HepG2 (cell line): ENCODE data around the gene C9. TPM values are rescaled to one million over a fixed set of nuclear protein-coding genes. Genes with fewer than 3 reads are reported as not detected.

Experiments used
- ADNP ChIP-seq: sonication (generic); formaldehyde crosslinking; IDR thresholded peaks from 2 replicates; pipeline ENCODE4 v1.4.0; 2020; ENCODE audit warnings: missing genetic modification reagents
- ATAD3A ChIP-seq: sonication (generic); formaldehyde crosslinking; IDR thresholded peaks from 2 replicates; pipeline ENCODE4 v1.4.0; 2020; ENCODE audit warnings: missing genetic modification reagents
- CBFB ChIP-seq: sonication (generic); formaldehyde crosslinking; IDR thresholded peaks from 2 replicates; pipeline ENCODE4 v1.4.0; 2020; ENCODE audit warnings: missing genetic modification reagents
- CBX2 ChIP-seq, 2 experiments: fragments of 200-600 bp in 1 of 2; sonication (generic); formaldehyde crosslinking in 1 of 2; IDR thresholded peaks; 2 replicates each; pipeline versions ENCODE4 v1.7.0 to v1.8.1; 2018 to 2022; ENCODE audit warnings: low read depth in 2 of 2, low read length in 1 of 2, mild to moderate bottlenecking in 1 of 2, missing genetic modification reagents in 1 of 2
- CCDC6 ChIP-seq: sonication (generic); formaldehyde crosslinking; IDR thresholded peaks from 2 replicates; pipeline ENCODE4 v1.8.1; 2022; ENCODE audit warnings: mild to moderate bottlenecking, missing genetic modification reagents, moderate library complexity
- CEBPG ChIP-seq: IDR thresholded peaks from 2 replicates; pipeline ENCODE4 v1.6.1; 2016
- DMTF1 ChIP-seq: sonication (generic); formaldehyde crosslinking; IDR thresholded peaks from 2 replicates; pipeline ENCODE4 v1.4.0; 2020; ENCODE audit warnings: mild to moderate bottlenecking, missing genetic modification reagents
- FOXK2 ChIP-seq: fragments of 450-650 bp; IDR thresholded peaks from 2 replicates; pipeline ENCODE4 v1.6.1; 2016
- GABPA ChIP-seq, 2 experiments: IDR thresholded peaks; 2 replicates each; pipeline ENCODE4 v1.6.1; 2011 to 2016; ENCODE audit warnings: low read depth in 2 of 2, low read length in 1 of 2, missing biosample characterization in 1 of 2, missing genetic modification characterization in 1 of 2
- GPBP1L1 ChIP-seq: sonication (generic); formaldehyde crosslinking; IDR thresholded peaks from 2 replicates; pipeline ENCODE4 v1.5.0; 2020; ENCODE audit warnings: mild to moderate bottlenecking, missing genetic modification reagents
- JUNB ChIP-seq: sonication (generic); formaldehyde crosslinking; IDR thresholded peaks from 2 replicates; pipeline ENCODE4 v1.8.0; 2022; ENCODE audit warnings: missing genetic modification reagents, mild to moderate bottlenecking, borderline replicate concordance
- NFIC ChIP-seq: IDR thresholded peaks from 2 replicates; pipeline ENCODE4 v1.6.1; 2012; ENCODE audit warnings: mild to moderate bottlenecking, low read length, inconsistent platforms
- PITX1 ChIP-seq: sonication (generic); formaldehyde crosslinking; IDR thresholded peaks from 2 replicates; pipeline ENCODE4 v1.5.1; 2020; ENCODE audit warnings: mild to moderate bottlenecking, missing genetic modification reagents
- RFXANK ChIP-seq: IDR thresholded peaks from 2 replicates; pipeline ENCODE4 v1.6.1; 2016
- SMAD9 ChIP-seq: sonication (generic); formaldehyde crosslinking; IDR thresholded peaks from 2 replicates; pipeline ENCODE4 v1.5.1; 2020; ENCODE audit warnings: mild to moderate bottlenecking, missing genetic modification reagents
- ZGPAT ChIP-seq: IDR thresholded peaks from 2 replicates; pipeline ENCODE4 v1.6.1; 2016; ENCODE audit warnings: mild to moderate bottlenecking
- ZHX2 ChIP-seq, 2 experiments: sonication (generic) in 1 of 2; formaldehyde crosslinking in 1 of 2; IDR thresholded peaks; 2 replicates each; pipeline versions ENCODE4 v1.6.1 to v1.9.0; 2014 to 2022; ENCODE audit warnings: antibody characterized with exemption in 1 of 2, borderline replicate concordance in 1 of 2, inconsistent platforms in 1 of 2, low read depth in 1 of 2, missing genetic modification reagents in 1 of 2
- ZMYM3 ChIP-seq: sonication (generic); formaldehyde crosslinking; IDR thresholded peaks from 2 replicates; pipeline ENCODE4 v1.5.1; 2020; ENCODE audit warnings: mild to moderate bottlenecking, missing genetic modification reagents
- ZNF30 ChIP-seq: sonication (generic); formaldehyde crosslinking; IDR thresholded peaks from 2 replicates; pipeline ENCODE4 v1.5.0; 2020; ENCODE audit warnings: mild to moderate bottlenecking, missing genetic modification reagents
- ZNF556 ChIP-seq: sonication (generic); formaldehyde crosslinking; IDR thresholded peaks from 2 replicates; pipeline ENCODE4 v1.4.0; 2020; ENCODE audit warnings: mild to moderate bottlenecking, missing genetic modification reagents, borderline replicate concordance
- ZNF598 ChIP-seq: sonication (generic); formaldehyde crosslinking; IDR thresholded peaks from 2 replicates; pipeline ENCODE4 v1.5.1; 2020; ENCODE audit warnings: mild to moderate bottlenecking, missing genetic modification reagents, borderline replicate concordance
- polyA plus RNA-seq, 8 experiments: library from polyadenylated mRNA; depleted of rRNA in 3 of 8; stranded (reverse) in 7 of 8; unstranded in 1 of 8; fragments of >200 nt; fragmentation: Illumina TruSeq in 4 of 8; extraction: Trizol in 4 of 8; gene quantifications; 2 replicates each; pipeline versions ENCODE4 v1.2.1 to v1.2.3, GENCODE V29; 2011 to 2016; ENCODE audit warnings: low read depth in 4 of 8, missing spikeins in 1 of 8, mixed read lengths in 1 of 8; ENCODE audit not compliant: insufficient read depth in 1 of 8
- total RNA-seq, 5 experiments: library from RNA; depleted of rRNA; stranded (reverse); fragments of >200 nt; fragmentation: Illumina TruSeq; extraction: Trizol; gene quantifications; 2 replicates each; pipeline ENCODE4 v1.2.3, GENCODE V29; 2016; ENCODE audit warnings: low read depth in 1 of 5

C9 gene
- total and polyA plus RNA-seq, 2 of the 13 experiments (the other 11 are each of a cell fraction or from before 2014, with no cell fraction given) = not detected

GRCh38 chr5:39376293-39376714, 12.0 kb upstream of the C9 start (continued):
- TF ChIP-seq ZGPAT = no peak
- no peak for TF ChIP-seq ZNF556 (CRISPR knock-in tag)
- TF ChIP-seq FOXK2 = no peak
- no peak for TF ChIP-seq GABPA (IDR thresholded peaks at IDR 0.05; ENCODE audit: low read depth, low read length)
- no peak for TF ChIP-seq GABPA (CRISPR knock-in tag; IDR thresholded peaks at IDR 0.05; ENCODE audit: low read depth)
- no peak for TF ChIP-seq CCDC6 (CRISPR knock-in tag)
- TF ChIP-seq SMAD9 (CRISPR knock-in tag) = no peak
- no peak for TF ChIP-seq ATAD3A (CRISPR knock-in tag)
- no peak for TF ChIP-seq CEBPG (CRISPR knock-in tag)
- TF ChIP-seq ZHX2 (IDR thresholded peaks at IDR 0.05; ENCODE audit: low read depth) = no peak
- no peak for TF ChIP-seq ZHX2 (CRISPR knock-in tag; IDR thresholded peaks at IDR 0.05; ENCODE audit: borderline replicate concordance)
- TF ChIP-seq JUNB = no peak
- TF ChIP-seq CBFB (CRISPR knock-in tag) = no peak
- TF ChIP-seq GPBP1L1 (CRISPR knock-in tag) = no peak
- no peak for TF ChIP-seq CBX2 (IDR thresholded peaks at IDR 0.05; ENCODE audit: low read depth, low read length)
- TF ChIP-seq CBX2 (CRISPR knock-in tag; IDR thresholded peaks at IDR 0.05; ENCODE audit: low read depth) = no peak
- no peak for TF ChIP-seq ZMYM3
- no peak for TF ChIP-seq RFXANK (CRISPR knock-in tag)
- no peak for TF ChIP-seq PITX1
- no peak for TF ChIP-seq DMTF1 (CRISPR knock-in tag)
- no peak for TF ChIP-seq ZNF30 (CRISPR knock-in tag)
- TF ChIP-seq NFIC = no peak
- TF ChIP-seq ZNF598 = no peak
- no peak for TF ChIP-seq ADNP (CRISPR knock-in tag)
